ENCODE results near the gene ZNF17. TPM values are rescaled to one million over a fixed set of nuclear protein-coding genes. Genes with fewer than 3 reads are reported as not detected.

Gene ZNF17
- total and polyA plus RNA-seq, 2 donors (not counting 1 experiment from before 2014, with no cell fraction given): 9.9 to 25.8 TPM

- TF ChIP-seq EZH2 (IDR thresholded peaks at IDR 0.05; ENCODE audit: borderline replicate concordance, insufficient read depth, low read depth, low read length, poor library complexity, severe bottlenecking): no peak
- TF ChIP-seq CTCF (IDR thresholded peaks at IDR 0.05): no peak
- Histone ChIP-seq H4K20me1 (ENCODE audit: control insufficient read depth, insufficient read depth, low read length, poor library complexity, severe bottlenecking) (no peaks in the 10 kb centered on the region), H3K9me3 (ENCODE audit: control extremely low read depth in 1 of 3, control insufficient read depth in 2 of 3, insufficient read depth in 1 of 3, low read length in 2 of 3) (peaks cover 11 to 41% (median 38%) of the 10 kb centered on the region in 3 donors), H3K27me3 (replicated peaks in 1 of 4; ENCODE audit: control extremely low read depth in 1 of 4, control insufficient read depth in 3 of 4, insufficient read depth in 4 of 4, low read length in 3 of 4) (no peaks in the 10 kb centered on the region), H3K36me3 (replicated peaks in 1 of 2; ENCODE audit: control extremely low read depth in 1 of 2, control insufficient read depth in 1 of 2, extremely low read depth in 1 of 2, insufficient read depth in 2 of 2, low read length in 1 of 2) (peaks cover 5 to 49% of the 10 kb centered on the region in 2 experiments), H3K4me2 (replicated peaks; ENCODE audit: low read depth, low read length, poor library complexity, severe bottlenecking) (no peak overlapping the region), H3K4me1 (ENCODE audit: control insufficient read depth in 2 of 2, insufficient read depth in 2 of 2, low read length in 2 of 2) (no peaks in the 10 kb centered on the region), H2AFZ (ENCODE audit: insufficient read depth, low read depth, low read length, poor library complexity, severe bottlenecking) (no peak overlapping the region), H3K9ac (ENCODE audit: low read length) (no peak overlapping the region), H3K4me3 (ENCODE audit: control extremely low read depth in 1 of 5, extremely low read depth in 1 of 5, insufficient read depth in 1 of 5, low read depth in 2 of 5, low read length in 4 of 5) (no peak overlapping the region), H3K79me2 (ENCODE audit: control insufficient read depth, insufficient read depth, low read length) (peaks cover 5% of the 10 kb centered on the region), H3K27ac (ENCODE audit: low read length in 2 of 2) (no peak overlapping the region)
- ChIA-PET CTCF (no interaction called here), POLR2A (no interaction called here)
- H3K4me3 Mint-ChIP-seq: no peak overlapping the region
- H3K27me3 Mint-ChIP-seq: no peaks in the 10 kb centered on the region
- peaks cover 17% of the 10 kb centered on the region for H3K9me3 Mint-ChIP-seq (ENCODE audit: insufficient read depth)
- intact Hi-C loops (cut with micrococcal nuclease): no loop called here
- H3K4me1 Mint-ChIP-seq: no peaks in the 10 kb centered on the region
- no peak overlapping the region for H3K27ac Mint-ChIP-seq
- ATAC-seq (ENCODE audit: low read depth) (no peak), DNase-seq (no peak)
- WGBS (ENCODE audit: insufficient coverage): 90% methylated on average over 5 of the region's 6 CpGs
Measured at GRCh38 chr19:57376151-57376550, 34.8 kb upstream of the ZNF17 start.

DNA sequence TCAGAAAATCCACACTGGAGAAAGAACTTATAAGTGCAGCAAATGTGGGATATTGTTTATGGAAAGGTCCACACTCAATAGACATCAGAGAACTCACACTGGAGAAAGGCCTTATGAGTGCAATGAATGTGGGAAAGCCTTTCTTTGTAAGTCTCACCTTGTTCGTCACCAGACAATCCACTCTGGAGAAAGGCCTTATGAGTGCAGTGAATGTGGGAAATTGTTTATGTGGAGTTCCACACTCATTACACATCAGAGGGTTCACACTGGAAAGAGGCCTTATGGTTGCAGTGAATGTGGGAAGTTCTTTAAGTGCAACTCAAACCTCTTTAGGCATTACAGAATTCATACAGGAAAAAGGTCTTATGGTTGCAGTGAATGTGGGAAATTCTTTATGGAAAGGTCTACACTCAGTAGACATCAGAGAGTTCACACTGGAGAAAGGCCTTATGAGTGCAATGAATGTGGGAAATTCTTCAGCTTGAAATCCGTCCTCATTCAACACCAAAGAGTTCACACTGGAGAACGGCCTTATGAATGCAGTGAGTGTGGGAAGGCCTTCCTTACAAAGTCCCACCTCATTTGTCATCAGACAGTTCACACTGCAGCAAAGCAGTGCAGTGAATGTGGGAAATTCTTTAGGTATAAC is 33.3 kb upstream of the ZNF17 start:
- Mint-ChIP-seq H3K27me3 (no peaks in the 10 kb centered on the region), H3K4me1 (no peaks in the 10 kb centered on the region), H3K4me3 (no peak overlapping the region), H3K27ac (no peak overlapping the region), H3K9me3 (ENCODE audit: insufficient read depth) (peaks cover 17% of the 10 kb centered on the region)
- ATAC-seq (ENCODE audit: low read depth): no peak
- no peak overlapping the region for H2AFZ ChIP-seq (ENCODE audit: insufficient read depth, low read depth, low read length, poor library complexity, severe bottlenecking)
- no peak overlapping the region for H3K4me2 ChIP-seq (replicated peaks; ENCODE audit: low read depth, low read length, poor library complexity, severe bottlenecking)
- no peak overlapping the region for H3K9ac ChIP-seq (ENCODE audit: low read length)
- ChIA-PET POLR2A (no interaction called here), CTCF (no interaction called here)
- H3K27me3 ChIP-seq (replicated peaks in 1 of 4; ENCODE audit: control extremely low read depth in 1 of 4, control insufficient read depth in 3 of 4, insufficient read depth in 4 of 4, low read length in 3 of 4): no peaks in the 10 kb centered on the region
- H3K79me2 ChIP-seq (ENCODE audit: control insufficient read depth, insufficient read depth, low read length): peaks cover 5% of the 10 kb centered on the region
- intact Hi-C loops (cut with micrococcal nuclease): no loop called here
- no peaks in the 10 kb centered on the region for H3K4me1 ChIP-seq (ENCODE audit: control insufficient read depth in 2 of 2, insufficient read depth in 2 of 2, low read length in 2 of 2)
- peaks cover 4 to 41% of the 10 kb centered on the region in 2 experiments for H3K36me3 ChIP-seq (replicated peaks in 1 of 2; ENCODE audit: control extremely low read depth in 1 of 2, control insufficient read depth in 1 of 2, extremely low read depth in 1 of 2, insufficient read depth in 2 of 2, low read length in 1 of 2)
- no peak overlapping the region for H3K27ac ChIP-seq (ENCODE audit: low read length in 2 of 2)
- no peak overlapping the region for H3K4me3 ChIP-seq (ENCODE audit: control extremely low read depth in 1 of 5, extremely low read depth in 1 of 5, insufficient read depth in 1 of 5, low read depth in 2 of 5, low read length in 4 of 5)
- DNase-seq: no peak
- no peak for TF ChIP-seq EZH2 (IDR thresholded peaks at IDR 0.05; ENCODE audit: borderline replicate concordance, insufficient read depth, low read depth, low read length, poor library complexity, severe bottlenecking)
- no peak for TF ChIP-seq CTCF (IDR thresholded peaks at IDR 0.05)
- peaks cover 11 to 44% (median 41%) of the 10 kb centered on the region in 3 donors for H3K9me3 ChIP-seq (ENCODE audit: control extremely low read depth in 1 of 3, control insufficient read depth in 2 of 3, insufficient read depth in 1 of 3, low read length in 2 of 3)
- H4K20me1 ChIP-seq (ENCODE audit: control insufficient read depth, insufficient read depth, low read length, poor library complexity, severe bottlenecking): no peaks in the 10 kb centered on the region
- WGBS (ENCODE audit: insufficient coverage): no CpG with 5 or more reads among the region's 3 CpGs
